Loucy (cell line): ENCODE measurements around the gene OR8G1.

Experiments
- H2AFZ ChIP-seq: fragments of 200-600 bp; sonication (generic); 2 replicates; pipeline ENCODE4 v1.6.0; 2016; ENCODE audit warnings: antibody characterized with exemption, mild to moderate bottlenecking, low read length, moderate library complexity
- H3F3A ChIP-seq: fragments of 200-600 bp; 2 replicates; pipeline ENCODE4 v1.6.0; 2016; ENCODE audit warnings: antibody characterized with exemption, low read depth, mild to moderate bottlenecking
- H3K27me3 ChIP-seq: fragments of 200-600 bp; sonication (generic); 2 replicates; pipeline ENCODE4 v1.6.1; 2014; ENCODE audit warnings: low read length, mild to moderate bottlenecking; ENCODE audit not compliant: insufficient read depth, poor library complexity, severe bottlenecking
- H3K36me3 ChIP-seq: fragments of 200-600 bp; sonication (generic); 2 replicates; pipeline ENCODE4 v1.6.1; 2016; ENCODE audit warnings: low read length; ENCODE audit not compliant: insufficient read depth
- H3K4me1 ChIP-seq: fragments of 200-600 bp; sonication (generic); 2 replicates; pipeline ENCODE4 v1.5.1; 2014; ENCODE audit warnings: low read length, mild to moderate bottlenecking; ENCODE audit not compliant: insufficient read depth, poor library complexity, severe bottlenecking
- H3K4me2 ChIP-seq: fragments of 200-600 bp; sonication (generic); 2 replicates; pipeline ENCODE4 v1.6.0; 2014; ENCODE audit warnings: antibody characterized with exemption, low read length, low read depth, mild to moderate bottlenecking; ENCODE audit not compliant: poor library complexity, severe bottlenecking
- H3K4me3 ChIP-seq: fragments of 200-600 bp; sonication (generic); 2 replicates; pipeline ENCODE4 v1.5.1; 2014; ENCODE audit warnings: low read length, mild to moderate bottlenecking, mixed read lengths; ENCODE audit not compliant: poor library complexity, severe bottlenecking
- H3K79me2 ChIP-seq: fragments of 200-600 bp; sonication (generic); 2 replicates; pipeline ENCODE4 v1.6.1; 2014; ENCODE audit warnings: low read length; ENCODE audit not compliant: insufficient read depth
- H3K9ac ChIP-seq: fragments of 200-600 bp; sonication (generic); 2 replicates; pipeline ENCODE4 v1.6.0; 2014; ENCODE audit warnings: mild to moderate bottlenecking, low read depth, low read length, moderate library complexity; ENCODE audit not compliant: poor library complexity, severe bottlenecking
- H3K9me2 ChIP-seq: fragments of 200-600 bp; sonication (generic); replicated peaks from 2 replicates; pipeline ENCODE4 v1.6.1; 2016; ENCODE audit warnings: low read depth, low read length, mixed read lengths
- H3K9me3 ChIP-seq: fragments of 200-600 bp; sonication (generic); 2 replicates; pipeline ENCODE4 v1.6.1; 2014; ENCODE audit warnings: mild to moderate bottlenecking, antibody characterized with exemption, low read length, low read depth; ENCODE audit not compliant: insufficient read depth
- H4K20me1 ChIP-seq: fragments of 200-600 bp; sonication (generic); 2 replicates; pipeline ENCODE4 v1.6.0; 2014; ENCODE audit warnings: antibody characterized with exemption, low read length, mild to moderate bottlenecking; ENCODE audit not compliant: insufficient read depth, poor library complexity, severe bottlenecking
- EZH2phosphoT487 ChIP-seq: fragments of 200-600 bp; IDR thresholded peaks from 2 replicates; pipeline ENCODE4 v1.6.1; 2018; ENCODE audit warnings: antibody characterized with exemption, mild to moderate bottlenecking, moderate library complexity, borderline replicate concordance
- TF ChIP-seq, protein P1 (sequence below): fragments of 200-600 bp; sonication (generic); conservative IDR thresholded peaks from 2 replicates; pipeline ENCODE4 v1.5.1; 2014; ENCODE audit warnings: mild to moderate bottlenecking, antibody characterized with exemption, low read length

Gene OR8G1, protein sequence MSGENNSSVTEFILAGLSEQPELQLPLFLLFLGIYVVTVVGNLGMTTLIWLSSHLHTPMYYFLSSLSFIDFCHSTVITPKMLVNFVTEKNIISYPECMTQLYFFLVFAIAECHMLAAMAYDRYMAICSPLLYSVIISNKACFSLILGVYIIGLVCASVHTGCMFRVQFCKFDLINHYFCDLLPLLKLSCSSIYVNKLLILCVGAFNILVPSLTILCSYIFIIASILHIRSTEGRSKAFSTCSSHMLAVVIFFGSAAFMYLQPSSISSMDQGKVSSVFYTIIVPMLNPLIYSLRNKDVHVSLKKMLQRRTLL

DNA sequence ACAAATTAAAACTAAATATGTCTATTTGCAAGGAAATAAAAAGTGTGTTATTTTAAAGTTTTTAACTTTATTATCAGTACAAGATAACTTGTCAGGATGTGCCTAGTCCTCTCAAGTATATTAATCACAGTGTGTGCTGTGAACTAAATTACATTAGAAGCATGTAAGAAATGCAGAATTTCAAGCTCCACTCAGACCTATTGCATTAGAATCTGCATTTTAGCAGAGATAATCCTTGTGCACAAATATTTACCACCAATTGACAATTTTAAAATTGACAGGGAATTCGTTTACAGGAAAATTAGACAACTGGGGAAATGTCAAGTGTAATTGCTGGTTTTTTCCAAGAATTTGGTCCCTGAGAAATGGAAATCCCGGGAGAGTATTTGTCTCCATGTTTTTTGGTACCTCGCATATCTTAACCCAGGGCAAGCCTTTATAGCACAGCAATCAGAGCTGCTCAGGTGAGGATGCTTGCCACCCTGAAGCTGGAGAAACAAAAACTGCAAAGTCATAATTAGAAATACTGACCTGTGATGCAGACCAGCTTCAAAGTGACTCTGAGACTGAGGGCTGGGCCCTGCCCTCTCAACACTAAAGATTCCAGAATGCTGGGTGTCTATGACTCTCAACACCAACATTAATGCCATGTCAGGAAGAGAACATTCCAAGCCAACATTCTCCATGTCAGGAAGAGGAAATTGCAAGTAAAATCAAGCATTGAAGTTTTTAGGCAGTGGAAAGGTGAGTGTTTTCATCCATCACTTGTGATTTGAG, at the start of gene OR8G1:
TSS of gene OR8G1 (plus strand) at position 475 of the 777 bp plus-strand sequence. CDS start 8,581 bp downstream, outside the sequence.
- TF ChIP-seq, protein P1, sequence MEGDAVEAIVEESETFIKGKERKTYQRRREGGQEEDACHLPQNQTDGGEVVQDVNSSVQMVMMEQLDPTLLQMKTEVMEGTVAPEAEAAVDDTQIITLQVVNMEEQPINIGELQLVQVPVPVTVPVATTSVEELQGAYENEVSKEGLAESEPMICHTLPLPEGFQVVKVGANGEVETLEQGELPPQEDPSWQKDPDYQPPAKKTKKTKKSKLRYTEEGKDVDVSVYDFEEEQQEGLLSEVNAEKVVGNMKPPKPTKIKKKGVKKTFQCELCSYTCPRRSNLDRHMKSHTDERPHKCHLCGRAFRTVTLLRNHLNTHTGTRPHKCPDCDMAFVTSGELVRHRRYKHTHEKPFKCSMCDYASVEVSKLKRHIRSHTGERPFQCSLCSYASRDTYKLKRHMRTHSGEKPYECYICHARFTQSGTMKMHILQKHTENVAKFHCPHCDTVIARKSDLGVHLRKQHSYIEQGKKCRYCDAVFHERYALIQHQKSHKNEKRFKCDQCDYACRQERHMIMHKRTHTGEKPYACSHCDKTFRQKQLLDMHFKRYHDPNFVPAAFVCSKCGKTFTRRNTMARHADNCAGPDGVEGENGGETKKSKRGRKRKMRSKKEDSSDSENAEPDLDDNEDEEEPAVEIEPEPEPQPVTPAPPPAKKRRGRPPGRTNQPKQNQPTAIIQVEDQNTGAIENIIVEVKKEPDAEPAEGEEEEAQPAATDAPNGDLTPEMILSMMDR: no peak
- no peak for TF ChIP-seq EZH2phosphoT487
- no peak within 1 kb of the TSS for H3K9ac ChIP-seq

DNA sequence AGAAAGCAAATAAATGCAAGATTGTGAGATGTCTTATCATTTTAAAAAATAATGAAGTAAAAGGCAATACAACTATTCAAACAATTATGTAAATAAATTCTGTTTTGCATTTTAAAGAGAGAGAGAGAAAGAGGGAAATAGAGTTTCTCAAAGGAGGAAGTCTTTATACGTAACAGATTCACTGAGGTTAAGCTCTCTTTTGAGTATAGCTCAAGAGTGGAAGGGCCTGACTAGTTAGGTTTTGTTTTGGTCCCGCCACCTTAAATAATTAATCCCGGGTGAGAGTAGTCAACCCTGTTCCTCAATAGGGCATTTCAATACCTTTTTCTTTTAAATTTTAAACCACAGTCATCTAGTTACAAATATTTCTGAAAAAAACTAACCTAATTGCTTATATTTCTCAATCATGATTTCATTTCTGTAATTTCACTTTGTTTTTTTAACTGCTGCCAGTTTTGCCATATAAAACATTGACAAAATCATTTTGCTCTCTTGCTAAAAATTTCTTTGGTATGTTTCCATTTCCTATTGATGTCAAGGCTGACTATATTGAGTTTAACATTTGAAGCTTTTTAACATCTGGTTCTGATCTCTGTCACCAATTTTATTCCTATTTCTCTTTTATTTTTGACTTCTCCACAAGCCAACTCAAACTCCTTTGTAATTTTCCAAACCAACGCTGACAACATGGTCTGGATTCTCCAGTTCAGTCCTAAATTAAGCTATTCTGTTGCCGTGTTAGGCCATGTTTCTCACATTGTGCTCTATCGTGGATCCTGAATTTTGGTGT, 47.5 kb upstream of the OR8G1 start:
- H3K4me1 ChIP-seq: no peaks in the 10 kb centered on the region
- H3K27me3 ChIP-seq: no peaks in the 10 kb centered on the region
- no peaks in the 10 kb centered on the region for H3K36me3 ChIP-seq
- no peaks in the 10 kb centered on the region for H3F3A ChIP-seq
- H3K9me2 ChIP-seq: no peaks in the 10 kb centered on the region
- H3K9ac ChIP-seq: no peak overlapping the region
- no peak overlapping the region for H2AFZ ChIP-seq
- H3K4me2 ChIP-seq: no peak overlapping the region
- no peaks in the 10 kb centered on the region for H3K79me2 ChIP-seq
- no peaks in the 10 kb centered on the region for H3K9me3 ChIP-seq
- H4K20me1 ChIP-seq: no peaks in the 10 kb centered on the region
- TF ChIP-seq, protein P1: no peak
- TF ChIP-seq EZH2phosphoT487: no peak
- no peak overlapping the region for H3K4me3 ChIP-seq

More for the DNA sequence above, at the start of gene OR8G1:
- Histone ChIP-seq H2AFZ (no peak within 1 kb of the TSS), H3K4me2 (no peak within 1 kb of the TSS), H3K4me3 (no peak within 1 kb of the TSS), H3F3A (no peaks in the 10 kb centered on the region), H3K36me3 (no peaks in the 10 kb centered on the region), H3K27me3 (no peaks in the 10 kb centered on the region), H3K9me2 (no peaks in the 10 kb centered on the region), H3K4me1 (no peaks in the 10 kb centered on the region), H3K9me3 (no peaks in the 10 kb centered on the region), H4K20me1 (no peaks in the 10 kb centered on the region), H3K79me2 (no peaks in the 10 kb centered on the region)

DNA sequence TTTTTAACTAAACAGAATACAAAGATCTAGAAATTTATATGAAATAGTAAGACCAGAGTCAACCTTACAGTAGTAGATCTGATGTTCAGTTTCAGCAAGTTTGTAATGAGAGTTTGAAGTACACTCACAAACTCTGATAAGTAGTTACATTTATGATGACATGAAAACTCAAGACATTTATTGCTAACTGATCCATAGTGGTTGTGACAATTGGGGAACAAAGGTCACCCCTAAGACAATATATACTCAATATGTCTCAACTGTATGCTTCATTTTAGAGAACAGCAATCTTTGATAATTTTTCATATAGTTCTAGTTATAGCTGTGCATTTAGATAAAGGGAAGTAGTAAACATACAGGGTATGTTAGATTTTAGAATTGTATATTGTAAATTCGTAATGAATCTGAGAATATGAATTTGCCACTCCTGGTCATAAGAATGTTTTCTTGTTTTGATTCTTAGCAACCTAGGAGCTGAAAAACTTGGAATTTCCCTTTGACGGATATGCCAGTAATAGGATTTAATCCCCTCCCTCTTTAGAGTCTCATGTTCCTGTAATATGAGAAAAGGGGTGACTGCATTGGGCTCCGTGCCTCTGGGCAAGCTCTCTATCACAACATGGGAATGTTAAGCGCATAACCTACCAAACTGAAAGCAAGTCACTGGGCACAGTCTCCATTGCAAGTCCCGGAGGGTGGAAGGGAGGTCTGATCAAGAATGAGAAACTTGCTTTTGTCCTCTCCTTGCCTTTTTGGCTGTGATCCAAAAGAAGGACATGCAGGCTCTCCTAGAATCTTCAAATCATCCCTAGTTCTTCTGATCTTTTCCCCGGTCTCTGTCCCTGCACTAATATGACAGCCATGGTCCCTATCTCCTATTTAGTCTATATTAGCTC, 46.4 kb upstream of the OR8G1 start:
- H3K9ac ChIP-seq: no peak overlapping the region

More for the DNA sequence above, 46.4 kb upstream of the OR8G1 start:
- Histone ChIP-seq H3K27me3 (no peaks in the 10 kb centered on the region), H3K36me3 (no peaks in the 10 kb centered on the region), H3K79me2 (no peaks in the 10 kb centered on the region), H3K9me3 (no peaks in the 10 kb centered on the region), H3K4me3 (no peak overlapping the region), H3K9me2 (no peaks in the 10 kb centered on the region), H3K4me2 (no peak overlapping the region), H4K20me1 (no peaks in the 10 kb centered on the region), H3F3A (no peaks in the 10 kb centered on the region), H3K4me1 (no peaks in the 10 kb centered on the region), H2AFZ (peak overlapping the region; percentile 27; the same call in 1 of the 2 replicates)
- TF ChIP-seq, protein P1: no peak
- no peak for TF ChIP-seq EZH2phosphoT487
